ENCODE results near the gene PAX2.

PAX2 gene

DNA sequence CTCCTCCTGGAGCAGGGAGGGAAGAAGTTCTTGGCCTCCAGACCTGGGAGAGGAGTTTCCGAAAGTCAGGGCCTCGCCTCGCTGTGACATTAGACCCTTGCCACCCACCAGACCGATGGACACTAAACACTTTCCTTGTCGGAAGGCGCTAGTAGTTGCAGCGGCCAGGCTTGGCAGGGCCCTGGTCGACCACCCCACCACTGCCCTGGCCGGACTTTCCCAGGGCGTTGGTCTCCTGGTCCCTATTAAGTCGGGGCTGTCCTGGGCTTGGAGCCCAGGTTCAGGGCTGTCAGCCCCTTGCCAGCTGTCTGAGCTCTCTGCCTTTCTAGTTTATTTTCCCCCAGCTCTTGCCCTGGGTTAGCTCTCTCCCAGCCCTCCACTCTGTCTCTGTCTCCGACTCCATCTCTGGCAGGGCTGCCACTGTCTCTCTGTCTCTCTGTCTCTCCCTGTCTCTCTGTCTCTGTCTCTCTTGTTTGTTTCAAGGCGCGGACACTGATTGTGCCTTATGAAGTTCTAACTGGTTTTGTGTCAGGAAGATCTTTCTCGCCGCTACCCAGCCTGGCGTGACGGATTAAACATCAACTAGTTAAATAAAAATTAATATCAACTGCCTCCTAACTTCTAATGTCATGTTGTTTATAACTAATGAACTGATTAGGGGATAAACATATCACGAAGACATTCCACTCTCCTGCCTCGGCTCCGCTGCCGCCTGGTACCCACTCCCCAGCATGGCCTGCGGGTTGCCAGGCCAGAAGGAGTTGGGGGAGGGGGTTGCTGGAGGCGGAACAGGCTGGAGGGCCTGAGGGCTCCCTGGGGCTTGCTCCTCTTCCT lies 13.8 kb upstream of the PAX2 start:
- no peak overlapping the region for H3K4me3 ChIP-seq (ENCODE audit: low read depth, low read length)
- no peak for TF ChIP-seq CTCF (IDR thresholded peaks at IDR 0.05; ENCODE audit: low read depth, low read length)
- DNase-seq (ENCODE audit: low read depth, low spot score) = no peak
- in situ Hi-C loops (cut with HindIII; ENCODE audit: low sequenced_read_pairs) = no loop called here

DNA sequence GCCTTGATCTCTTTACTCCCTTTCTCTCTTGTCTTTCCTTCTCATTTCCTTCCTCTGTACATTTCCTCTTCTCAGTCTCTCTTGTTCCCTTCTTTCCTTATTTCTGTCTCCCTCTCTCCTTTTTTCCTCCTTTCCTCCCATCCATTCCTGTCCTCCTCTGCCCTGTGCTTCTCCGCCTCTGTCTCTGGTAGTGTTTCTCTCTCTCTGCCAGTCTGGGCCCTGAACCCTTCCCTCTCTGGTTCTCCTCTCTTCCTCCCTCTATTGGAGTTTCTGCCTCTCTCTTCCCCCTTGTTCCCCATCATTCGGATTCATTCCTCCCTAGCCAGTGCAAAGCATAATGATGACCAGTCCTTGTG lies 13.2 kb upstream of the PAX2 start:
- no peak for TF ChIP-seq CTCF (IDR thresholded peaks at IDR 0.05; ENCODE audit: low read depth, low read length)
- no peak overlapping the region for H3K4me3 ChIP-seq (ENCODE audit: low read depth, low read length)
- in situ Hi-C loops (cut with HindIII; ENCODE audit: low sequenced_read_pairs) = no loop called here
- no peak for DNase-seq (ENCODE audit: low read depth, low spot score)

DNA sequence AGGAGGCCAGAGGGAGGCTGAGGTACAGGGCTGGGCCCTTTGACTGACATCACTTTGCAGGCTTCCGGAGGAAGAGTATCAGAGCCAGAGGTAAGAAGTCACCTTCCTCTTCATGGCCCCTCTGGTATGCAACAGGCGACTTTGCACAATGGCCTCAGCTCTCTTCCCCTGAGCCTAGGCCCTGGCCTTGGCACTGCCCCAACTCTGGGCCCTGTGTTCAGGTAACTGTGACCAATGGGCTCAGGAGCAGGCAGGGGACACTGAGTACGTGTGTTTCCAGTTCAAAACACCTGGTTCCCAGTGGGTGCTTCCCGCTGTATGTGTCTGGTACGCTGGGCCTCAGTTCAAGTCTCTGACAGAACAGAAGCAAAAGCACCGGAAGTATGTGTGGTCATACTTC lies 12.1 kb upstream of the PAX2 start:
- no peak for DNase-seq (ENCODE audit: low read depth, low spot score)
- no peak overlapping the region for H3K4me3 ChIP-seq (ENCODE audit: low read depth, low read length)
- in situ Hi-C loops (cut with HindIII; ENCODE audit: low sequenced_read_pairs) = no loop called here
- TF ChIP-seq CTCF (IDR thresholded peaks at IDR 0.05; ENCODE audit: low read depth, low read length) = no peak

- no peak for TF ChIP-seq CTCF (IDR thresholded peaks at IDR 0.05; ENCODE audit: low read depth, low read length)
- in situ Hi-C loops (cut with HindIII; ENCODE audit: low sequenced_read_pairs) = no loop called here
- no peak for DNase-seq (ENCODE audit: low read depth, low spot score)
- no peak overlapping the region for H3K4me3 ChIP-seq (ENCODE audit: low read depth, low read length)
Measured at GRCh38 chr10:100734295-100735086, 10.9 kb upstream of the PAX2 start.

DNA sequence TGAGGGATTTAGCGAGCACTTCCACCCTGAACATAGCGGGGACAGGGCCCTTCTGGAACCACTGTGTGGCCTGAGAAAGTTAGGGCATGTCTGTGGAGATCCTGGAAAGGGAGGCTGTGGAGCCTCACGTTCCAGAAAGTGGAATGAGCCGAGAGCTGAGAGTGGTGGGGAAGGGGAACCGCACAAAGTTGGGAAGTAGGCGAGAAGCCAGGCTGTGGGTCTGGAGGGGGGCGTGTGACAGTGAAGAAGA lies 10.4 kb upstream of the PAX2 start:
- no peak for DNase-seq (ENCODE audit: low read depth, low spot score)
- H3K4me3 ChIP-seq (ENCODE audit: low read depth, low read length) = no peak overlapping the region
- no peak for TF ChIP-seq CTCF (IDR thresholded peaks at IDR 0.05; ENCODE audit: low read depth, low read length)
- in situ Hi-C loops (cut with HindIII; ENCODE audit: low sequenced_read_pairs) = no loop called here

GRCh38 chr10:100735337-100736143 lies 9.8 kb upstream of the PAX2 start:
- DNase-seq (ENCODE audit: low read depth, low spot score) = no peak
- TF ChIP-seq CTCF (IDR thresholded peaks at IDR 0.05; ENCODE audit: low read depth, low read length) = no peak
- no peak overlapping the region for H3K4me3 ChIP-seq (ENCODE audit: low read depth, low read length)
- in situ Hi-C loops (cut with HindIII; ENCODE audit: low sequenced_read_pairs) = no loop called here

All from astrocyte of the spinal cord (primary cell).